ES-I3 (cell line): ENCODE measurements around the gene PIK3CB.
"Not testable (repeated sequence)": the region's sequence is repeated elsewhere in the genome, so short reads cannot be mapped to it uniquely, and the experiment has no call there.

Source experiments
- H3K36me3 ChIP-seq: 2 replicates; pipeline ENCODE4 v1.6.1; 2013; ENCODE audit warnings: mild to moderate bottlenecking, low read length, control low read depth, moderate library complexity; ENCODE audit not compliant: insufficient read depth
- H3K4me1 ChIP-seq: 2 replicates; pipeline ENCODE4 v1.6.1; 2013; ENCODE audit warnings: mild to moderate bottlenecking, control low read depth, low read length; ENCODE audit not compliant: insufficient read depth
- H3K9ac ChIP-seq: 2 replicates; pipeline ENCODE4 v1.6.1; 2013; ENCODE audit warnings: low read depth, mild to moderate bottlenecking, low read length, moderate library complexity
- H3K9me3 ChIP-seq: 2 replicates; pipeline ENCODE4 v1.6.1; 2013; ENCODE audit warnings: mild to moderate bottlenecking, low read length, moderate library complexity; ENCODE audit not compliant: control insufficient read depth, insufficient read depth

The PIK3CB gene

GRCh38 chr3:138681463-138682220 is 153.1 kb downstream of the PIK3CB start:
- H3K36me3 ChIP-seq = no peaks in the 10 kb centered on the region; the same call in 1 of the 2 replicates
- no peaks in the 10 kb centered on the region for H3K4me1 ChIP-seq
- peaks cover 3% of the 10 kb centered on the region for H3K9me3 ChIP-seq
- no peak overlapping the region for H3K9ac ChIP-seq

DNA sequence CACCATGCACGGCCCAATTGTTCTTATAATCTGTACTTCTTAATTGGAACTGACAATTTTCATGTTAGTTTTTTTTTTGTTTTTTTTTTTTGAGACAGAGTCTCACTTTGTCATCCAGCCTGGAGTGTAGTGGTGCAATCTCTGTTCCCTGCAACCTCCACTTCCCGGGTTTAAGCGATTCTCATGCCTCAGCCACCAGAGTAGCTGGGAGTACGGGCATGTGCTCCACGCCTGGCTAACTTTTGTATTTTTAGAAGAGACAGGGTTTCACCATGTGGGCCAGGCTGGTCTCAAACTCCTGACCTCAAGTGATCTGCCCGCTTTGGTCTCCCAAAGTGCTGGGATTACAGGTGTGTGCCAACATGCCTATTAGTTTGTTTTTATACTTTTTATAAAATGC is 153.8 kb downstream of the PIK3CB start:
- H3K36me3 ChIP-seq, H3K9ac ChIP-seq, H3K4me1 ChIP-seq, H3K9me3 ChIP-seq: not testable (repeated sequence)

- H3K9ac ChIP-seq = no peak overlapping the region
- peaks cover 8% of the 10 kb centered on the region for H3K9me3 ChIP-seq
- H3K36me3 ChIP-seq = no peaks in the 10 kb centered on the region; the same call in 1 of the 2 replicates
- peaks cover 4% of the 10 kb centered on the region for H3K4me1 ChIP-seq
Measured at GRCh38 chr3:138678874-138679392, 155.8 kb downstream of the PIK3CB start.

- Histone ChIP-seq H3K4me1 (peaks cover 7% of the 10 kb centered on the region), H3K36me3 (no peaks in the 10 kb centered on the region; the same call in 1 of the 2 replicates), H3K9me3 (peaks cover 8% of the 10 kb centered on the region), H3K9ac (no peak overlapping the region)
Measured at GRCh38 chr3:138678086-138678485, 156.6 kb downstream of the PIK3CB start.

- Histone ChIP-seq H3K36me3 (no peaks in the 10 kb centered on the region), H3K4me1 (peaks cover 7% of the 10 kb centered on the region), H3K9ac (no peak overlapping the region), H3K9me3 (peaks cover 8% of the 10 kb centered on the region)
Measured at GRCh38 chr3:138675393-138675792, 159.3 kb downstream of the PIK3CB start.

DNA sequence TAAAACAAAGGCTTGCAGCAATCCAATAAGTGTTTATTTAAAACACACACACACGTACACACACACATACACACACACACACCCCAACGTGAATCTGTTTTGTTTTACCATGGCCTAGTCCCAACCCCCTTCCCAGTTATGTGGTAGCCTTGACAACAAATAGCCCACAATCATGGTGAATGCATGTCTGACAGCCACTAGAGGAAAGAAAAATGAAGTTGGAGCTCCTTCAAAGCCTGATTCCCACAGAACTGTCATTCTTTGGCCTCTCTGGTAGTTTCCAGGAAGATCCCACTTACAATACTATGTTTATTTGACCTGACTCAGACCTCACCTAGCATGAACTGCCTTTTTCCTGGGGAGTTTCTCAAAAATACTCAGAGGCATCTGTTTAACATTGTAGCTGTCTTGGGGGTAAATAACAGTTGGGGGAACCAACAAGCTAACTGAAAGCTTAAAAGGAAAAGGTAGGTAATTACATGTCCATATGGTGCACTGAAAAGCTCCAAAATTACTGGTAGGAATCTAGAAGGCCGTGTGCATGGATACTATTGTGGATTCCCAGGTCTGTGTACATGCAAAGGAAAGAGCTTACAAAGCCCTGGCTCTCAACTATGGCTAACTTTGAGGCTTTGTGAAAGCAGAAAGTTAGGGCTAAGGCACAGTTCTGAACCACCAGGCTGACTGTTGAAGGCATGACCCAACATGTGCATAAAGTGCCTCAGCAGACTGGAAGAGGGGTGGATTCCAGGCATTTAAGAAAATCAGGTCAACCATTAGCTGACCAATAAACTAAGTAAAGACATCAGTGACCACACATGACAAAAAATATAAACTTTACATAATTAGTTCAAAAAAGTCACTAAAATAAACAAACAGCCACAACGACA is 160.8 kb downstream of the PIK3CB start:
- H3K9me3 ChIP-seq = peaks cover 8% of the 10 kb centered on the region
- H3K36me3 ChIP-seq = no peaks in the 10 kb centered on the region
- peaks cover 7% of the 10 kb centered on the region for H3K4me1 ChIP-seq
- H3K9ac ChIP-seq = no peak overlapping the region

- Histone ChIP-seq H3K36me3 (no peaks in the 10 kb centered on the region), H3K4me1 (peaks cover 7% of the 10 kb centered on the region), H3K9ac (no peak overlapping the region), H3K9me3 (no peaks in the 10 kb centered on the region)
Measured at GRCh38 chr3:138670407-138670806, 164.3 kb downstream of the PIK3CB start.

DNA sequence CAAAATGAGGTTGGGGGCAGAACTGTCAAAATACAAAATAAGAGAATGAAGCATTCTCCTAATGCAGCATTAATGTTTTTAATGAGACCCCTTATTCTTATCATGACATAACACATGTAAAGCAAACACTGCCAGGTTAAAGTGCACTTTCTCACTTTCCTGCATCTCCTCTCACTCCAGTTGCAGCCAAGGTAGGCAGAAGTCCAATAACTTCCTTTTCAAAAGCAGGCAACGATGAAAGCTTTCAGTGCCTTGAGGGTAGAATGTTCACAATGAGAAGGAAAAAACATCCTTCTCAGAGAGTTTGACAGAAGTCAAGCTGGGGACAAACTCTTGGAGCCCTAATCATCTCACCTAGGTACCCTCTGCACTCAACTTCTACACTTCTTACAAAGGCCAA is 166.6 kb downstream of the PIK3CB start:
- H3K4me1 ChIP-seq = no peaks in the 10 kb centered on the region
- no peak overlapping the region for H3K9ac ChIP-seq
- no peaks in the 10 kb centered on the region for H3K9me3 ChIP-seq
- H3K36me3 ChIP-seq = no peaks in the 10 kb centered on the region; the same call in 1 of the 2 replicates

GRCh38 chr3:138657508-138657907 is 177.2 kb downstream of the PIK3CB start:
- Histone ChIP-seq H3K36me3 (peaks cover 8% of the 10 kb centered on the region; the same call in 1 of the 2 replicates), H3K9me3 (no peaks in the 10 kb centered on the region; the same call in 1 of the 2 replicates), H3K4me1 (no peaks in the 10 kb centered on the region), H3K9ac (no peak overlapping the region)

- peaks cover 19% of the 10 kb centered on the region for H3K36me3 ChIP-seq
- H3K9ac ChIP-seq = no peak overlapping the region
- H3K4me1 ChIP-seq = no peaks in the 10 kb centered on the region
- H3K9me3 ChIP-seq = peaks cover 16% of the 10 kb centered on the region
Measured at GRCh38 chr3:138653567-138653966, 181.2 kb downstream of the PIK3CB start.

DNA sequence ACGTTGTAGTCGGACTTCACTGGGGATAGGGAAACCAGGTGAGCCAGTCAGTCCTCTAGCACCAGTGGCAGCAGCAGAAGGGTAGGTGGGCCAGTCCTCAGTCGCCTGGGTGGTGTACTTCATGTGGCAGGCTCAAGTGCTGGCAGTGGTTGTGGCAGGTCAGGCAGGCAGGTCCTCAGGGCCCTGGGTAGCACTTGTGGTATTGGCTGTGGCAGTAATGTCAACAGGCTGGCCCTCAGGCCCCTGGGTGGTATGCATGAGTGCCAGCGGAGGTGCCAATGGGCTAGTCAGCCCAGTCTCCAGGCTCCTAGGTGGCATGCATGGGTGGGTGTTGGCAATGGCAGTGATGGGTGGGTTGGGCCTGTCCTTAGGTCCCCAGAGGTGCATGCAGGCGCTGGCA is 185.6 kb downstream of the PIK3CB start:
- Histone ChIP-seq H3K36me3 (peaks cover 13% of the 10 kb centered on the region), H3K9ac (no peak overlapping the region), H3K4me1 (no peaks in the 10 kb centered on the region), H3K9me3 (peaks cover 19% of the 10 kb centered on the region)

GRCh38 chr3:138646513-138646912 is 188.2 kb downstream of the PIK3CB start:
- H3K9ac ChIP-seq = no peak overlapping the region
- no peaks in the 10 kb centered on the region for H3K4me1 ChIP-seq
- H3K36me3 ChIP-seq = peaks cover 13% of the 10 kb centered on the region
- H3K9me3 ChIP-seq = peaks cover 22% of the 10 kb centered on the region

DNA sequence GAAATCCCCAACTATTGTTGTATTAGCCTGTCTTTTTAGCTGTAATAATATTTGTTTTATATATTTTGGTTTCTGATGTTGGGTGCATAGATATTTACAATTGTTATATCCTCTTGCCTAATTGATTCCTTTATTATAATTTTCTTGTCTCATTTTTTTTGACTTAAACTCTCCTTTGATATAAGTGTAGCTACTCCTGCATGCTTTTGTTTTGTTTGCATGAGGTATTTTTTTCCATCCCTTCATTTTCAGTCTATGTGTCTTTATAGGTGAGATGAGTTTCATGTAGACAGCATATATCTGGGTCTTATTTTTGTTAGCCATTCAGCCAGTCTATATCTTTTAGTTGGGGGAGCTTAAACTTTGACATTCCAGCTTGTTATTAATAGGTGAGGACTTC is 188.7 kb downstream of the PIK3CB start:
- Histone ChIP-seq H3K4me1 (no peaks in the 10 kb centered on the region), H3K36me3 (peaks cover 13% of the 10 kb centered on the region), H3K9ac (no peak overlapping the region), H3K9me3 (peaks cover 20% of the 10 kb centered on the region)

GRCh38 chr3:138642927-138643253 is 191.8 kb downstream of the PIK3CB start:
- Histone ChIP-seq H3K9ac (no peak overlapping the region), H3K9me3 (peaks cover 6% of the 10 kb centered on the region; the same call in 1 of the 2 replicates), H3K4me1 (no peaks in the 10 kb centered on the region), H3K36me3 (no peaks in the 10 kb centered on the region)
